Mesothelial cell of epicardium (in vitro differentiated cells): ENCODE measurements around the gene CD2. TPM values are rescaled to one million over a fixed set of nuclear protein-coding genes. Genes with fewer than 3 reads are reported as not detected.

ENCODE experiments used
- DNase-seq, 2 experiments: peaks; one replicate each; pipeline ENCODE4 v3.0.0; 2021; ENCODE audit warnings: low spot score in 2 of 2; ENCODE audit not compliant: unreplicated experiment in 2 of 2
- H3K27ac Mint-ChIP-seq: 2 replicates; pipeline ENCODE4 v1.8.0; 2021; ENCODE audit warnings: mixed read lengths
- H3K27me3 Mint-ChIP-seq: 2 replicates; pipeline ENCODE4 v1.8.0; 2021; ENCODE audit warnings: low read depth, mixed read lengths
- H3K36me3 Mint-ChIP-seq: 2 replicates; pipeline ENCODE4 v1.8.0; 2021; ENCODE audit warnings: mixed read lengths
- H3K4me1 Mint-ChIP-seq: 2 replicates; pipeline ENCODE4 v1.8.0; 2021; ENCODE audit warnings: mixed read lengths
- H3K4me3 Mint-ChIP-seq: 2 replicates; pipeline ENCODE4 v1.8.0; 2021; ENCODE audit warnings: mild to moderate bottlenecking, moderate library complexity, mixed read lengths
- H3K9me3 Mint-ChIP-seq: 2 replicates; pipeline ENCODE4 v1.8.0; 2021; ENCODE audit warnings: mixed read lengths
- total RNA-seq: library from RNA; stranded (reverse); gene quantifications from 3 replicates; pipeline ENCODE4 v1.2.1, GENCODE V29; 2021
- TF ChIP-seq, protein P1 (sequence below): fragments of 200-600 bp; sonication (generic); IDR thresholded peaks from one replicate; pipeline ENCODE4 v1.5.0; 2021; ENCODE audit warnings: antibody characterized with exemption; ENCODE audit not compliant: unreplicated experiment

Gene CD2
- total RNA-seq, 1 donor from 2014 or later: not detected

- Mint-ChIP-seq H3K27me3 (no peaks in the 10 kb centered on the region), H3K4me3 (no peak overlapping the region), H3K9me3 (peaks cover 18% of the 10 kb centered on the region), H3K27ac (no peak overlapping the region), H3K4me1 (no peaks in the 10 kb centered on the region), H3K36me3 (peaks cover 2% of the 10 kb centered on the region)
- TF ChIP-seq, protein P1, sequence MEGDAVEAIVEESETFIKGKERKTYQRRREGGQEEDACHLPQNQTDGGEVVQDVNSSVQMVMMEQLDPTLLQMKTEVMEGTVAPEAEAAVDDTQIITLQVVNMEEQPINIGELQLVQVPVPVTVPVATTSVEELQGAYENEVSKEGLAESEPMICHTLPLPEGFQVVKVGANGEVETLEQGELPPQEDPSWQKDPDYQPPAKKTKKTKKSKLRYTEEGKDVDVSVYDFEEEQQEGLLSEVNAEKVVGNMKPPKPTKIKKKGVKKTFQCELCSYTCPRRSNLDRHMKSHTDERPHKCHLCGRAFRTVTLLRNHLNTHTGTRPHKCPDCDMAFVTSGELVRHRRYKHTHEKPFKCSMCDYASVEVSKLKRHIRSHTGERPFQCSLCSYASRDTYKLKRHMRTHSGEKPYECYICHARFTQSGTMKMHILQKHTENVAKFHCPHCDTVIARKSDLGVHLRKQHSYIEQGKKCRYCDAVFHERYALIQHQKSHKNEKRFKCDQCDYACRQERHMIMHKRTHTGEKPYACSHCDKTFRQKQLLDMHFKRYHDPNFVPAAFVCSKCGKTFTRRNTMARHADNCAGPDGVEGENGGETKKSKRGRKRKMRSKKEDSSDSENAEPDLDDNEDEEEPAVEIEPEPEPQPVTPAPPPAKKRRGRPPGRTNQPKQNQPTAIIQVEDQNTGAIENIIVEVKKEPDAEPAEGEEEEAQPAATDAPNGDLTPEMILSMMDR: no peak
- DNase-seq: no peak
Observed at GRCh38 chr1:116769994-116770393, 15.8 kb downstream of the CD2 start.

DNA sequence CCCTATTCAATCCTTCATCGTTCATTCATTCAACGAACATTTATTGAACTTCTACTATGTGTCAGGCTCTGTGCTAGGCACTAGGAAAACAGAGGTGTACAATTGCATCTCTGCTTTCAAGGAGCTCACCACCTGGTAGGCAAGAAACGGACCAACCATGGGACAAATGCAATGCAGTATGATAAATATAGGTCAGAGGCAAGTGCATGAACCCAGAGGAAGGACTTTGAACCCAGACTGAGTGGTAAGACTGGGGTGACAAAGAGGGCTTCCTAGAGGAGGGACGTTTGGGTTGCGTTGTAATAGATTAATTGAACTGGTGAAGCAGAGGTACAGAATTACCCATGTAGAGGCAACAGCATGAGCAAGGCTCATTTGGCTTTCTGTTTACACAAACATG, 16.4 kb downstream of the CD2 start:
- no peaks in the 10 kb centered on the region for H3K27me3 Mint-ChIP-seq
- TF ChIP-seq, protein P1: no peak
- no peak for DNase-seq
- H3K4me3 Mint-ChIP-seq: no peak overlapping the region
- peaks cover 2% of the 10 kb centered on the region for H3K36me3 Mint-ChIP-seq
- H3K27ac Mint-ChIP-seq: no peak overlapping the region
- H3K4me1 Mint-ChIP-seq: no peaks in the 10 kb centered on the region
- H3K9me3 Mint-ChIP-seq: peaks cover 18% of the 10 kb centered on the region

DNA sequence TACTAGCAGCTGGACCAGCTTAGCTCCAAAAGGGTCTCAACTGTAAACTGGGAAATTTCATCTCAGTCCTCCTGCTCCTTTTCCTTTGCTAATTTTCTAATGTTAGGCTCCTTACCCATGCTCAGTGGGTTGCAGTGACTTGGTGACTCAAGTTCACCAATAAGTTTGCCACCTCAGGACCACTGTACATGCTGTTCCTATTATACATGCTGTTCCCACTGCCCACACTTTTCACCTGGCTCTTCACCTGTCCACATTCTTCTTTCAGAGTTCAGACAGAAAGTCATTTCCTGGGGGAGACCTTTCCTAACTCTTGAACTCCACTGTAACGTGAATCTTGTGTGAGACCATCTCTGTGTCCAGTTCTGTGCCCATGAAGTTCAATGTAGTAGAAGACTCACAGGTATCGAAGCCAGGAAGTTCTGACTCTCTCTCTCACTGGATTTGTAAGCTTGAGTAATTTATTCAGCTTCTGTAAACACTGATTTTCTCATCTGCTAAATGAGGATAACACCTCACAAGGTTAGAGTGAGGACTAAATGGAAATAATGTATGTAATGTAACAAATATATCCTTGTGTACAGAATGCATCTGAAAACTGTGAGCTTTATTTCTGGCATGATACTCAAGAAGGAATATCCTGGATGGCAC, 17.9 kb downstream of the CD2 start:
- Mint-ChIP-seq H3K27ac (no peak overlapping the region), H3K36me3 (peaks cover 2% of the 10 kb centered on the region), H3K9me3 (peaks cover 23% of the 10 kb centered on the region), H3K4me1 (no peaks in the 10 kb centered on the region), H3K4me3 (no peak overlapping the region), H3K27me3 (no peaks in the 10 kb centered on the region)
- no peak for DNase-seq
- TF ChIP-seq, protein P1: no peak

DNA sequence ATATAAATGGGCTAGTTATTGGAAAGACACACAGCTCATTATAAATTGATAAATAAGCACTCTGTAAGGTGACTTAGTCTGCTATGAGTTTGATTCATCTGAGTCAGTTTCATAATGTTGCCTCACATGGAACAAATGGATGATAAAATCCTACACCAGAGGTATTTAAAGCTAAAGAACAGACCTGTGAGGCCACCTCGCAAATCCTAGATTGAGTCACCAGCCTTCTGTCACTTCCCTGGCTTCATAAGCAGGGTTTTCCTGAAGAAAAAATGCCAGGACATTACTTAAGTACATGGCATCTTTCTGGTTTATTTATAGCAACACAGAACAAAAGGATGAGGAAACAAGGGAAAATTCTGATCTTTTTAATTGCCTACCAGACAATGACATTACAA, 18.4 kb downstream of the CD2 start:
- Mint-ChIP-seq H3K27me3 (no peaks in the 10 kb centered on the region), H3K36me3 (peaks cover 2% of the 10 kb centered on the region)
- no peak for DNase-seq

DNA sequence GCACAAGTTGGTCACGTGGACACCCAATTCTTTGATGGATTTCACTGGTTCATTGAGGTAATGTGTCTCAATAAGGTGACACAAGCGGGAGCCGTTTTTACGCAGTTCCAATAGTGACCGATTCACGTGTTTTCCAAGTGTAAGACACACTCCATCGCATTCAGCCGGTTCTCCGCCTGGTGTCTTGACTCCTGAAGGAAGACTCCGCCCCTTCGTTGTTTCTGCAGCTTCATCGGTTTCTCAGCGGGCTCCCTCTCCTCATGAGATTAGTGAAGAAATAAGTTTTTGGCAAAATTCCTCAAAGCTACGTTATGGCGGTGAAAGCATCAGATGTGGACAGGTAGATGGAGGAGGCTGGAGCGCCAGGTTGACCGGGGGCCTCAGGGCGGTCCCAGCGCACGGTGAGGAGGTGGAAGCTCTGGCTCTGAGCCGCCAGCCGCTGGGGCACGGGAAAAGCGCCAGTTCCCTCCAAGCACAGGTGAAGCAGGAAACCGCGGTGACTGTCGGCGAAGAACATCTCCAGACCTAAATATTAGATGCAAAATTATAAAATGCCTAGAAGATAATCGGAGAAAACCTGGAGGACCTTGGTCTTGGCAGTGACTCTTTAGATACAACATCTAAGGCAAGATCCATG, 21.0 kb downstream of the CD2 start:
- Mint-ChIP-seq H3K4me1 (no peaks in the 10 kb centered on the region), H3K9me3 (peaks cover 23% of the 10 kb centered on the region), H3K27ac (no peak overlapping the region), H3K27me3 (no peaks in the 10 kb centered on the region), H3K36me3 (peaks cover 2% of the 10 kb centered on the region), H3K4me3 (no peak overlapping the region)
- TF ChIP-seq, protein P1: no peak
- DNase-seq: no peak

More for the DNA sequence above, 18.4 kb downstream of the CD2 start:
- H3K4me3 Mint-ChIP-seq: no peak overlapping the region
- no peak overlapping the region for H3K27ac Mint-ChIP-seq
- H3K9me3 Mint-ChIP-seq: peaks cover 23% of the 10 kb centered on the region
- TF ChIP-seq, protein P1: no peak
- no peaks in the 10 kb centered on the region for H3K4me1 Mint-ChIP-seq
